HG02973 (cell line): ENCODE measurements around the gene UTF1.

Experiments
- ATAC-seq: cut with Tn5 transposase; IDR thresholded peaks from one replicate; pipeline ENCODE4 v1.9.1; 2021; ENCODE audit warnings: moderate library complexity; ENCODE audit not compliant: unreplicated experiment

The UTF1 gene, protein sequence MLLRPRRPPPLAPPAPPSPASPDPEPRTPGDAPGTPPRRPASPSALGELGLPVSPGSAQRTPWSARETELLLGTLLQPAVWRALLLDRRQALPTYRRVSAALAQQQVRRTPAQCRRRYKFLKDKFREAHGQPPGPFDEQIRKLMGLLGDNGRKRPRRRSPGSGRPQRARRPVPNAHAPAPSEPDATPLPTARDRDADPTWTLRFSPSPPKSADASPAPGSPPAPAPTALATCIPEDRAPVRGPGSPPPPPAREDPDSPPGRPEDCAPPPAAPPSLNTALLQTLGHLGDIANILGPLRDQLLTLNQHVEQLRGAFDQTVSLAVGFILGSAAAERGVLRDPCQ

DNA sequence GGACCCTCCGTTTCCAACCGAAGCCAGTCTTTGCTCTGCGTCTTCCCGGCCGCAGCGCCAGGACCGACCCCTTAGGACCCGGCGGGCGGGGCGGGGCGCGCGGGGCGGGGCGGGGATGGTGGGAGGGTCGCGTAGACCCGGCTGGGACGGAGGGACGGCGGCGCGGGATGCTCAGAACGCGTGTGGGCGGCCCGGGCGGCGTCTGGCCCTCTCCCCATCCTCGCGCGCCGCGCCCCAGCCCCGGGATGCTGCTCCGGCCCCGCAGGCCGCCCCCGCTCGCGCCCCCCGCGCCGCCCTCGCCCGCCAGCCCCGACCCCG, at the start of gene UTF1:
TSS of gene UTF1 (plus strand) at position 174 of the 318 bp plus-strand sequence. CDS start at position 246, 72 bp downstream.
- ATAC-seq, result no peak

DNA sequence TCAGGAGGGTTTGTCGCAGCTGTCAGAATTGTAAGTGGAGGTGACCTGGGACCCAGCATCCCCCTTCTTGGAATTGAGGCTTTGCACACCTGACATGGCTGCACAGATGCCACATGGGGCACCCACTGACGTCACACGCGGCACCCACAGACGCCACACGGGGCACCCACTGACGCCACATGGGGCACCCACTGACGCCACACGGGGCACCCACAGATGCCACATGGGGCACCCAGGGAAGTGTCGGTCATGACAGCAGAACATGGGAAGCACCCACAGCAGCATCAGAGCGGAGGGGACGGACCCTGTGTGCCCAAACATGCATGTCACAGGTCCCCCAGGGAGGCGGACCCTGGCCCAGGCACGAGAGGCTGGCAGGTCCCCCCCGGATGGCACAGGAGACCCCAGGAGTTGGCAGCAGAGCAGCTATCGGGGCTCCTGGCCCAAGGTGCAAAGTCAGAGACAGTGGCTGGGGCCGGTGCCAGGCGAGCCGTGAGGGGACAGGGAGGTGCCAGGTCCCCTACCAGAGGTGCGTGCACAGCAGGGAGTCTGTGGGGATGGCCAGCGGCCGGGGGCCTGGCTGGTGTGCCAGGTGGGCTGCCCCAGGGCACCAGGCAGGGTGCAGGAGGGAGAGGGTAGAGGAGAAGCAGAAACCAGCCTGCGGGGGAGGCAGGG, 48.9 kb upstream of the UTF1 start:
- ATAC-seq, result no peak

DNA sequence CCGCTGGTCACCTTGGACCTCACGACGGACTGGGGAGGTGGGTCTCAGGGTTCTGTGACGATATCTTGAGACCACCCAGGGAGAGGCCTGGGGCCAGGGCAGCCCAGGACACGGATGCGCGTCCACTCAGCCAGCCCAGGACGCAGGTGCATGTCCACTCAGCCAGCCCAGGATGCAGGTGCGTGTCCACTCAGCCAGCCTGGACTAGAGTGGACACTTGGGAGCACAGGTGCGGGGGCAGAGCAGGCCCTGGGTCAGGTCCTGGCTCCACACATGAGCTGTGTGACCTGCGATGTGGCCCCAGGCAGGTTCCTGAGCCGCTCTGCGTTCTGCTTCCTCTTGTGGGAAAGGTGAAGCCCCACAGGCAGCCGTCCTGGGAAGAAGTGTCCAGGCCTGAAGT, 47.8 kb upstream of the UTF1 start:
- ATAC-seq, result no peak

DNA sequence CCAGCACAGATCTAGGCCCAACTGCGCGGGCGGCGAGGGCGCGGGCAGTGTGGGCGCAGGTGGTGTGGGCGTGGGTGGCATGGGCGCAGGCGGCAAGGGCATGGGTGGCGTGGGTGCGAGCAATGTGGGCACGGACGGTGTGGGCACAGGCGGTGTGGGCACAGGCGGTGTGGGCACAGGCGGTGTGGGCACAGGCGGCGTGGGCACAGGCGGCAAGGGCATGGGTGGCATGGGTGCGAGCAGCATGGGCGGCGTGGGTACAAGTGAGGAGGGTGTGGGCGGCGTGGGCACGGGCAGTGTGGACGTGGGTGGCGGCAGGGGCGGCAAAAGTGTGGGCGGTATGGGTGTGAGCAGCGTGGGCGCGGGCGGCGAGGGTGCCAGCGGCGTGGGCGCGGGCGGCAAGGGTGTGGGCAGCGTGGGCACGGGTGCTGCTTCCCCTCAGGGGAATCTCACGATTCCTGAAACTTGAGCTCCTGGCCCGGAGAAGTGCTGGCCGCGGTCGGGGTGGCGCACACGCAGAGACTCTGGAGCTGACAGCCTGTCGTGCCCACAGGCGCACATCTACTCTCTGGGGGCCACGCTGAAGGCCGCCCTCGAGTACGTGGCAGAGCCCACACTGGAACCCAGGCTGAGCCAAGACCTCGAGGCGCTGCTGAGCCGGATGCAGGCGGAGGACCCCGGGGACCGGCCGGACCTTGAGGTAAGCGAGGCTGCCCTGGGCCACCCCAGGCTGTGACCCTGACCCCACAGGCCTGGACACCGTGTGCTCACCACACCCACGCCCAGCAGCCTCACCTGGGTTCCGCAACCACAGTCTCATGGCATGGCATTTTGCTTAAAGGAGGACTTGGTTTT, 47.0 kb upstream of the UTF1 start:
- no peak for ATAC-seq

DNA sequence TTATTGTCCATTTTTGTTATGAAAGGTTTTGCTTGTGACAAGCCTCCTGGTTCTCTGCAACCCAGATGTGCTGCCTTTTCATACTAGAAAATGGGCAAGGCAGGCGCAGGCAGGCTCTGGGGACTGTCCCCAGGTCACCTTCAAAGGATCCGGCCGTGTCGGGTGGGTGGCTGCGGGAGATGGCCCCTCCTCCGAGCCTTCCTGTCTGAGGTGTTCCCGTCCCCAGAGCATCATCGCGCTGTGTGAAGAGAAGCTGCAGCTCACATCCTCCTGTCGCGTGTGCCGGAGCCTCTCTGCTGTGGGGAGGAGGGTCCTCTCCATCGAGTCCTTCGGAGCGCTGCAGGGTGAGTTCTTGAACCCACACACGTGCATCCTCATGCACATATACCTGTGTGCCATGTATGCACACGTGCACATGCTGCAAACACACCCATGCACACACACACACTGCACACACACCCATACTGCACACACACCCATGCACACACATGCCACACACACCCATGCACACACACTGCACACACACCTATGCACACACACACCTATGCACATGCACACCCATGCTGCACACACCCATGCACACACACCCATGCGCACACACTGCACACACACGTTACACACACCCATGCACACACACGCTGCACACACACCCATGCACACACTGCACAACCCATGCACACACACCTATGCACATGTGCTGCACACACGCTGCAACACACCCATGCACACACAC, 46.2 kb upstream of the UTF1 start:
- ATAC-seq, result no peak

DNA sequence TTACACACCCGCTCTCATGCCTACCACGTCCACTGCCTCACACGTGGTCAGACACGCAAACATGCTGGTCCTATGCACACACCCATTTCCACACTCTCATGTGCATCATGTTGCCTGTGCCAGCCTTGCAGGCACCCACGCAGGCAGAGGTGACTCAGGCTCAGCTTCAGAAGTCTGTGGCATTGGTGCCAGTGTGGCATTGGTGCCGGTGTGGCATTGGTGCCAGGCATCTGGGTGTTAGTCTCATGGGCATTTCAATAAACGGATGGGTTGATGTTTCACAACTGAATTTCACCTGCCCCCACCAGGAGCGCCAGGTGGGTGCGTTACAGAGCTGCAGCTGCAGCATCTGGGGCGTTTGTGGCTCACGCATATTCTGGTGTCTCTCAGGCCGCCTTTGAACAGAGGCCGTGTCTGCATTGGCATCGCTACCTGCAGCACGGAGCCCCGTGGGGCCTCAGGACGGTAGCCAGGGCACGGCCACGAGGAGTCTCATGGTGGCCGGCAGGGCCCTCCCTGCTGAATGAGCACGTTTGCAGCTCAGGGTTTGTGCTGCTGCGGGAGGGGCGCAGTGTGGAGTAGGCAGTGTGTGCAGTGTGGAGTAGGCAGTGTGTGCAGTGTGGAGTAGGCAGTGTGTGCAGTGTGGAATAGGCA, 45.3 kb upstream of the UTF1 start:
- ATAC-seq, result no peak

DNA sequence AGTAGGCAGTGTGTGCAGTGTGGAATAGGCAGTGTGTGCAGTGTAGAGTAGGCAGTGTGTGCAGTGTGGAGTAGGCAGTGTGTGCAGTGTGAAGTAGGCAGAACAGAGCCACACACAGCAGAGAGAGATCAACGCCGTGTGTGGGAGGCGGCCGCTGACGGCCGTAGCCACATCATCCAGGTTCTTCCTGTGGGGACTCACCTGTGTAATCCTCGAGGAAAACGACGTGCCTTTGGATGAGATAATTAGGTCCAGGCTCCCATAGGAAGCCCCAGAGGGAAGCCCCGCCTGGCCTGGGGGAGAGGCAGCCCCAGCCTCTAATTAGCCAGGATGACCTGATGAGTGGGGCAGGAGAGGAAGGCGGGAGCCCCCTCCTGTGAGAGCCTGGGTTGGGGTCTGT, 44.6 kb upstream of the UTF1 start:
- ATAC-seq, result no peak

DNA sequence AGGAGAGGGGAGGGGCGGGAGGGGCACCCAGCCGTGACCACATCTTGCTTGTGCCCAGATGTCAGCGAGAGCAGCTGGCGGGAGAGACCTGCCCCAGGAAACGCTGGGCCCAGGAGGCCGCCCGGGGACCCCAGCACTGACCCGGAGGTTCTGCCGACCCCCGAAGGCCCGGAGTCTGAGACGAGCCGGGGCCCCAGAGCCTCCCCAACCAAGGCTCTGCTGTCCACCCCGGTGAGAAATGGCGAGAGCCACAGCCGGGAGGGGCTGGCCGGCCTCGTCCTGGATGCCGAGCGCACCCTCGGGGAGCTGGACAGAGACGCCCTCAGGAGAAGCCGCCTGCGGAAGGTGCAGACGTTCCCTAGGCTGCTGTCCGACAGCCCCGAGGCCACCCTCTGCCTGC, 44.1 kb upstream of the UTF1 start:
- no peak for ATAC-seq

DNA sequence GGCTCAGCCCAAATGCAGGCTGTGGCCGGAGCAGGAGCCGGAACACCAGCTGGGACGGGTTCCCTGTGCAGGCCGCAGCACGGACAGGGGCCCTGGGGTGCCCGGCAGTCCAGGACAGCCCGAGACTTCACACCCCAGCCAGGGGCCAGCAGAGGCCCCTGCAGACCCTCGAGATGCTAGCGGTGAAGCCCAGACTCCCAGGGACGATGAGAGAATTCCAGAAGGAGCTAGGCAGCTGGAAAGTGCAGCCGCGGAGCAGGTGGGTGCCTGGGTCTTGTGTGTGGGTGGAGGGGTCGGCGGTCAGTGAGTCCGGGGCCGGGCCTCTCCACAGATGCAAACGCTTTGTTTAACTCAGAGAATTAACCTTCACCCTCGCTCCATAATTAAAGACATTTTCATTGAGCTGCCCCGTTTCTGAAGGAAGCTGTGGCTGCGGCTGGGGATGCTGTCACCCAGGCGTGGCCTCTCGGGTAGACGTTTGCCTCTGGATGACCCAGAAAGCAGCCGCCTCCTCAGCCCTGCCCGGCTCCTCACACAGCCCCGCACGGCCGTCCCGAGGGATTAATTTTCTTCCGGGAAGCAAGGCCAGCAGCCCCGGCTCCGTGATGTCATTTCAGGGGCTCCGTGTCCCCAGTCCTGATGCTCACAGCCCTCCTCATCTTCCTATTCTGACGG, 43.5 kb upstream of the UTF1 start:
- no peak for ATAC-seq

DNA sequence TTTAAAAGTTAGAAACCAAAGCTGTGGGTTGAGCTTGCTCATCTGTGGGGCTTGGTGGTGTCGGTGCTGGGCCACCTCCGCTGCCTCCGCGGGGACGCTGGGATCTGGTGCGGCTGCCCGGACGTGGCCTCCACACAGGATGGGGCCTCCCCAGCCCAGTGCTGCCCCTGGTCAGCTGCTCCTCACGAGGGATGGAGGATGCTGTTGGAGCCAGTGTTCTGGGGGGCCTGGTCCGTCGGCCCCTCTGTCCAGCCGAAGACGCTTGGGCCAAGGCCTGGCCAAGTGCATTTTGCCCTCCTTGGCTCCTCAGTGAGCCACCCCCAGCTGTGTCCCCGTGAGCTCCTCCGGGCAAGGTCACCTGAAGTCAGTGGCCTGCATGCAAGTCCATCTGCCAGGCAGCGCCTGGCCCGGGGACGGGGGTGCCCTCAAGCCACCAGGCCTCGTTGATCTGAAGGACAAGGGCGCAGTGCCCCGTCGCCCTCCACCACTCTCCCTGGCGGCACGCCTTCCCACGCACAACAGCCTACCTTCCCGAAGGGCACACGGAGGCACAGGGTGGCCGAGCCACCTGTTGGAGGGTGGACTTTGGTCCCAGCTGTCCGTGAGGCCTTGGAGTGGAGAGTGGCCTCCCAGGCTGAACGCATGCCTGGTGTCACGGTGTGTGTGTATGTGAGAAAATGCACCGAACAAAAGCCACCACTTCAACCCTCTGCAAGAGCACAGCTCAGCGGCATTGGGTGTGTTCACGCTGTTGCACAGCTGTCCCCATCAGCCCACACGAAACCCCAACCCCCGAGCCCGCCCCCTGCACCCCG, 42.7 kb upstream of the UTF1 start:
- no peak for ATAC-seq

DNA sequence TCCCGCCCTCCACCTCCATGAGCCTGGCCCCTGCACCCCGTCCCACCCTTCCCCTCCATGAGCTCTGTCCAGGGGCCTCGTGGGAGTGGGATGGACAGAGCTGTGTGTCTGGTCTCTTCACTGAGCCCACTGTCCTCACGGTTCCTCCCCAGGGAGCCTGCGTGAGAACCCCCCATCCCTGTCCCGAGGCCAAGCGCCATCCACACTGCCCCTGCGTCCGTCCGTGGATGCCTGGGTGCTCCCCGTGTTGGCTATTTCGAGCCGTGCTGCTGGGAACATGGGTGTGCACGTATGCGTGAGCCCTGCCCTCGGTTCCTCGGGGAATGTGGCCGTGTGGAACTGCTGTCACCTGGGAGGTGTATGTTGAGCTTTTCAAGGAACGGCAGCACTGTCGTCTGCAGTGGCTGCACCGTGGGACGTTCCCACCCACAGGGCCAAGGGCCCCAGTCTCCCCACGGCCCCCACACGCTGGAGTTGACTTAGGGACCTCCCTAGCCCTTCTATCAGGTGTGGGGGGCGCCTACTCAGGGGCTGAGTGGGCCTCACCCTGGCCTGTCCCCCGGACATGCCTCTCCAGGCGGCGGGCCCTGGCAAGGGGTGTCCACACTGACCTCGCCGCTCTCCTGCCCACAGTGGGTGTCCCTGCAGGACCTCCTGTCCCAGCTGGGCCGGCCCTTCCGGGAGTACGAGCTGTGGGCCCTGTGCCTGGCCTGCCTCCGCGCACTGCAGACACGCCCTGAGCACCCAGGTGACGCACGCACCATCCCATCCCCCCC, 41.9 kb upstream of the UTF1 start:
- ATAC-seq, result no peak

DNA sequence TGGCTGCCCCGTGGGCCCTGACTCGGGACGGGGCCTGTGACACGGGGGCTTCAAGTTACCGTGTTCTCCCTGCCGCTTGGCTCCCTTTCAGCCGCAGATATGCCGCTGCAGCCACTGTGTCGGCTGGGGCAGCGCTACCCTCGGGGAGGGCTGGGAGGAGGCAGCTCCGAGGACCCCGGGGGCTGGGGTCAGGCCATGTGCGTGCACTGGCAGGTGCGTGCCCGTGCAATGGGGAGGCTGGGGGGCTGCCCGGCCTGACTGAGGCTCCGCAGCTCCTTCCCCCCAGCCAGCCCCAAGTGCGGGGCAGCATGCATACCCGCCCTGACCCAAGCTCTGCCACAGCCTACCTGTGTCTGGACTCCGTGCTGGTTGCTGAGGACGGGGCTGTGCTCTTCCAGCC, 40.8 kb upstream of the UTF1 start:
- ATAC-seq, result no peak

DNA sequence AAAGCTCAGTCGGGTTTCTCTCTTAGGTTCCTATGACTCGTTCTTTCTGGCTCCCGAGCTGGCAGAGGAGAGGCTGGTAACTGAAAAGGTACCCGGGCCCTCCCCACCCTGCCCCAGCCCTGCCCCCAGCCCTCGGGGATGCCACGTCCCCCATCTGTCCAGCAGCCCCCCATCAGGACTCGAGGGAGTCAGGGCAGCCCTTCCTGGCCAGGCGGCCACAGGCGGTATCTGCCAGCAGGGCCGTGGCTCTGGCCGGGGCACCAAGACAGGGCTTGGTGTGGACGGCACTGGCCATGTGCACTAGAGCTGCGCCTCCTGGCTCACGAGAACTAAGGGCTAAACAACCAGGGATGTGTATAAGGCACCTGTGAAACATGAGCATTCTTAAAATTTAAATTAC, 40.3 kb upstream of the UTF1 start:
- no peak for ATAC-seq

DNA sequence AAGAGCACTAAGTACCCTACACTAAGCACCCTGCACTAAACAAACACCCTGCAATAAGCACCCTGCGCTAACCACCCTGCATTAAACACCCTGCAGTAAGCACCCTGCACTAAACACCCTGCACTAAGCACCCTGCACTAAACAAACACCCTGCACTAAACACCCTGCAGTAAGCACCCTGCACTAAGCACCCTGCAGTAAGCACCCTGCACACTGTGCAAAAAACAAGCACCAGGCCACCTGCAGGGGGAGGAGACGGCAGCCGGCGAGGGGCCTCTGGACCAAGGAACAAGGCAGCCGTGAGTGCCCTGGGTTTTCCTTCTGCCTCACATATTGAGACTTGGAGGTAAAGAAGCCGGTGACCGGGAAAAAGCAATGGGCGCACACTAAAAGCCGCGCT, 39.8 kb upstream of the UTF1 start:
- ATAC-seq, result no peak

DNA sequence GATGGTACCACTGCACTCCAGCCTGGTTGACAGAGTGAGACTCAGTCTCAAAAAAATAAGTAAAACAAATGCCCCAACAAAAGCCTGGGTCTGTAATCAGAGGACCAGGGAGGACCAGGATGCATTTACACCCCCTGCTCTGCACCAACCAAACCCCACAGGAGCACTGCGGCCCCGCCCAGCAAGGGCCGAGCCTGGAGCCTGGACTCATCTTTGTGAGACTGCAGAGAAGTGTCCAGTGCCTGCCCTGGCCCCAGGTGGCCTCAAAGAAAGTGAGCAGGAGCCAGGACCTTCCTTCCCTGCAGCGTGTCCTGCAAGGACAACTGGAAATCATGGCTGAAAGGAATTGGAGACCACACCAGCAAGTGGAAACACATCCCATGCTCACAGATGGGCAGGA, 38.4 kb upstream of the UTF1 start:
- ATAC-seq, result no peak

DNA sequence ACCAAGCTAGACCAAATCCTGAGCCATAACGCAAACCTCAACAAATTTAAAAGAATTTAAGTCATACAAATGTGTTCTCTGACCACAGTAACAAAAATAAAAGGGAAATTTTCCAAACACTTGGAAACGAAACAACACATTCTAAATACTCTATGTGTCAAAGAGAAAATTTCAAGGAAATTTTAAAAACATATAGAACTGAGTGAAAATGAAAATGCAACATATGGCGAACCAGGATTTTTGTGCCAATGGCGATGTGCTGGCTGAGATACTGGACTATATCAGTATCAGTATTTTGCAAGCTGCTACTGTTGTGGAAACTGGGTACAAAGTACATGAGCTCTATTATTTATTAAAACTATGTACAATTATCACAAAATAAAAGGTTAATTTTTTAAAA, 35.9 kb upstream of the UTF1 start:
- no peak for ATAC-seq

DNA sequence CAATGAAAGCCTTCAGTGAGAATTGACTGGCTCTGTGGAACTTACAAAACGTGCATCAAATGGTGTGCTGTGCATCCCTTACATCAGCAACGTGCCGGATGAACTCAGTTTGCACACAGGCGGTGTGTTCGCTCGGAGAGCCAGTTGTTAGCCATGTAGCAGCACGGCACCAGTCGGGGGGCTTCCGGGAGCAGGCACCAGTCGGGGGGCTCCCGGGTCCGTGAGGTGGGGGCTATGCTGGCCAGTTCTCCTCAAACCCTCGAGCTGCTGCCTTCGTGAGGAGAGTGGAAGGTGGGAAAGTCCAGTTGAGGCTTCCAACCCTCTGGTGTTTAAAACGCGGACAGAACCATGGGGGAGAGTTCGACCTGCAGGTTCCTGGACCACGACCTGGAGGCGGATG, 34.9 kb upstream of the UTF1 start:
- ATAC-seq, result no peak

DNA sequence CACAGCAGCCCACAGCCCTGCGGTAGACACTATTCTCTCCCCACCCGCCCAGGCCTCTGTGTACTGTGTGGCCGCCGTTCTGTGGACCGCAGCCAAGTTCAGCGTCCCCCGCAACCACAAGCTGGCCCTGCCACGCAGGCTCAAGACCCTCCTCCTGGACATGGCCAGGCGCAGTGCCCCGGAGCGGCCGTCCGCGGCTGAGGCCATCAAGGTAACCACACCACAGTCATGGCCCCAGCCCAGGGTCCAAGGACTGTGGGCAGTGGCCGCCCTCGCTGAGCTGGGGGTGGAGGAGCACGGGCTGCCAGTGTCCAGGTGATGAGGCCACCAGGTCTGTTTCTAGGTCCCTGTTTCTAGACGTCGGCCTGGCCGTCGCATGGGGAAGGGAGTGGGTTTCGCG, 34.4 kb upstream of the UTF1 start:
- ATAC-seq, result no peak
